Activated CD4-positive, alpha-beta T cell treated with anti-CD3 and anti-CD28 coated beads for 36 hours (primary cell): ENCODE results near the gene SLAMF9. TPM values are rescaled to one million over a fixed set of nuclear protein-coding genes. Genes with fewer than 3 reads are reported as not detected.

Experiments used
- ATAC-seq: fragments of 200-7000 bp; cut with Tn5 transposase; one replicate; pipeline ENCODE4 v1.10.0; 2021; ENCODE audit warnings: mild to moderate bottlenecking, moderate library complexity
- CTCF ChIA-PET: fragments of 350-600 bp; sonication (Branson Sonifier 250); formaldehyde crosslinking; loops from one replicate; lab custom pipeline; 2021; ENCODE audit warnings: antibody characterized with exemption; lab: Charles Lee
- POLR2A ChIA-PET: fragments of 350-600 bp; sonication (Branson Sonifier 250); formaldehyde crosslinking; loops from one replicate; lab custom pipeline; 2021; ENCODE audit warnings: antibody characterized with exemption, inconsistent platforms; lab: Charles Lee
- DNase-seq: peaks from one replicate; pipeline ENCODE4 v3.0.0-alpha.2; 2020
- H3K27ac Mint-ChIP-seq: one replicate; pipeline ENCODE4 v1.8.0; 2021; ENCODE audit warnings: mixed read lengths
- H3K27me3 Mint-ChIP-seq: one replicate; pipeline ENCODE4 v1.8.0; 2021; ENCODE audit warnings: mixed read lengths
- H3K36me3 Mint-ChIP-seq: one replicate; pipeline ENCODE4 v1.8.0; 2021; ENCODE audit warnings: low read depth, mixed read lengths
- H3K4me1 Mint-ChIP-seq: one replicate; pipeline ENCODE4 v1.8.0; 2021; ENCODE audit warnings: mixed read lengths
- H3K4me3 Mint-ChIP-seq: one replicate; pipeline ENCODE4 v1.8.0; 2021; ENCODE audit warnings: mild to moderate bottlenecking, moderate library complexity, mixed read lengths
- H3K9me3 Mint-ChIP-seq: one replicate; pipeline ENCODE4 v1.8.0; 2021; ENCODE audit warnings: low read depth, mixed read lengths
- intact Hi-C, 2 experiments: fragments of 100-400 bp; cut with DNase I in 1 of 2; cut with micrococcal nuclease in 1 of 2; formaldehyde crosslinking; loops; one replicate each; pipeline versions ENCODE4 v1.14.2 to v1.15.1; 2022 to 2024; cut with DNase I, micrococcal nuclease
- total RNA-seq, 2 experiments: library from RNA; stranded (reverse); gene quantifications; one replicate each; pipeline ENCODE4 v1.2.3, GENCODE V29; 2021

The SLAMF9 gene
- not detected for total RNA-seq

GRCh38 chr1:159953536-159954515 is at the start of gene SLAMF9:
TSS of gene SLAMF9 (minus strand) at chr1:159954237. CDS start at chr1:159954137, 100 bp downstream.
- Mint-ChIP-seq H3K4me1 (peaks cover 3% of the 10 kb centered on the region), H3K4me3 (no peak within 1 kb of the TSS), H3K27ac (no peak within 1 kb of the TSS), H3K36me3 (no peaks in the 10 kb centered on the region), H3K9me3 (no peaks in the 10 kb centered on the region), H3K27me3 (peaks cover 20% of the 10 kb centered on the region)
- ChIA-PET CTCF (interaction anchor here (0.6 to 1.5 kb wide), 6 partner anchors 15 to 54 kb away, joined by 3 to 5 read pairs (median 4); no protein-coding TSS in a partner anchor), POLR2A (interaction anchor here (0.5 kb wide), 1 partner anchor 1316 kb away, joined by 8 read pairs; no protein-coding TSS in a partner anchor)
- intact Hi-C loops, result no loop called here
- no peak for ATAC-seq
- DNase-seq, result no peak

GRCh38 chr1:160001440-160001839 is 47.4 kb upstream of the SLAMF9 start:
- ChIA-PET POLR2A (no interaction called here), CTCF (interaction anchor here (0.6 to 10.6 kb wide), 9 partner anchors 10 to 171 kb away, joined by 3 to 237 read pairs (median 3); no protein-coding TSS in a partner anchor)
- no peaks in the 10 kb centered on the region for H3K9me3 Mint-ChIP-seq
- DNase-seq, result no peak
- no peaks in the 10 kb centered on the region for H3K36me3 Mint-ChIP-seq
- intact Hi-C loops, result no loop called here
- H3K4me1 Mint-ChIP-seq, result no peaks in the 10 kb centered on the region
- no peak overlapping the region for H3K27ac Mint-ChIP-seq
- ATAC-seq, result no peak
- no peak overlapping the region for H3K4me3 Mint-ChIP-seq
- H3K27me3 Mint-ChIP-seq, result peaks cover 8% of the 10 kb centered on the region

- H3K9me3 Mint-ChIP-seq, result no peaks in the 10 kb centered on the region
- peaks cover 12% of the 10 kb centered on the region for H3K27me3 Mint-ChIP-seq
- H3K27ac Mint-ChIP-seq, result no peak overlapping the region
- CTCF ChIA-PET, result interaction anchor here (0.8 to 2.5 kb wide), 5 partner anchors 9 to 200 kb away, joined by 3 to 14 read pairs (median 3); no protein-coding TSS in a partner anchor
- ATAC-seq (no peak), DNase-seq (no peak)
- no peaks in the 10 kb centered on the region for H3K4me1 Mint-ChIP-seq
- POLR2A ChIA-PET, result no interaction called here
- intact Hi-C loops, result loop anchor here in 1 of 2 experiments (1.0 kb wide), 1 partner anchor 8 kb away; no protein-coding TSS in a partner anchor
- no peaks in the 10 kb centered on the region for H3K36me3 Mint-ChIP-seq
- H3K4me3 Mint-ChIP-seq, result no peak overlapping the region
Observed at GRCh38 chr1:159999204-159999603, 45.2 kb upstream of the SLAMF9 start.

- DNase-seq (no peak), ATAC-seq (no peak)
- Mint-ChIP-seq H3K27me3 (peaks cover 11% of the 10 kb centered on the region), H3K4me1 (peaks cover 3% of the 10 kb centered on the region), H3K36me3 (no peaks in the 10 kb centered on the region), H3K27ac (no peak overlapping the region), H3K4me3 (no peak overlapping the region), H3K9me3 (no peaks in the 10 kb centered on the region)
- intact Hi-C loops, result no loop called here
- CTCF ChIA-PET, result interaction anchor here (4.7 kb wide), 1 partner anchor 11 kb away, joined by 31 read pairs; no protein-coding TSS in a partner anchor
- POLR2A ChIA-PET, result no interaction called here
Observed at GRCh38 chr1:159996653-159997052, 42.6 kb upstream of the SLAMF9 start.

- Mint-ChIP-seq H3K27ac (no peak overlapping the region), H3K4me1 (peaks cover 7% of the 10 kb centered on the region), H3K9me3 (no peaks in the 10 kb centered on the region), H3K27me3 (peaks cover 9% of the 10 kb centered on the region), H3K36me3 (no peaks in the 10 kb centered on the region), H3K4me3 (no peak overlapping the region)
- DNase-seq, result no peak
- intact Hi-C loops, result no loop called here
- ChIA-PET POLR2A (no interaction called here), CTCF (interaction anchor here (1.1 to 4.7 kb wide), 3 partner anchors 12 to 102 kb away, joined by 4 to 31 read pairs (median 6); no protein-coding TSS in a partner anchor)
- no peak for ATAC-seq
Observed at GRCh38 chr1:159994896-159995295, 40.9 kb upstream of the SLAMF9 start.

GRCh38 chr1:159993911-159994310 is 39.9 kb upstream of the SLAMF9 start:
- ChIA-PET CTCF (interaction anchor here (1.1 to 4.7 kb wide), 3 partner anchors 13 to 101 kb away, joined by 4 to 31 read pairs (median 6); no protein-coding TSS in a partner anchor), POLR2A (no interaction called here)
- H3K36me3 Mint-ChIP-seq, result no peaks in the 10 kb centered on the region
- H3K9me3 Mint-ChIP-seq, result no peaks in the 10 kb centered on the region
- intact Hi-C loops, result no loop called here
- no peak overlapping the region for H3K27ac Mint-ChIP-seq
- peaks cover 9% of the 10 kb centered on the region for H3K27me3 Mint-ChIP-seq
- H3K4me1 Mint-ChIP-seq, result peaks cover 7% of the 10 kb centered on the region
- no peak for DNase-seq
- H3K4me3 Mint-ChIP-seq, result no peak overlapping the region
- ATAC-seq, result no peak

GRCh38 chr1:159992161-159992560 is 38.1 kb upstream of the SLAMF9 start:
- Mint-ChIP-seq H3K27me3 (peaks cover 11% of the 10 kb centered on the region), H3K9me3 (no peaks in the 10 kb centered on the region), H3K4me3 (no peak overlapping the region), H3K4me1 (peaks cover 7% of the 10 kb centered on the region), H3K36me3 (no peaks in the 10 kb centered on the region), H3K27ac (no peak overlapping the region)
- POLR2A ChIA-PET, result no interaction called here
- DNase-seq (no peak), ATAC-seq (no peak)
- CTCF ChIA-PET, result interaction anchor here (0.7 to 1.4 kb wide), 8 partner anchors 9 to 192 kb away, joined by 3 to 22 read pairs (median 4); partner anchors contain the start of gene SLAMF9
- intact Hi-C loops, result no loop called here

- DNase-seq (peak; percentile 44), ATAC-seq (peak; percentile 83)
- Mint-ChIP-seq H3K27ac (peak overlapping the region; percentile 35), H3K27me3 (peaks cover 10% of the 10 kb centered on the region), H3K36me3 (no peaks in the 10 kb centered on the region), H3K4me1 (peaks cover 7% of the 10 kb centered on the region), H3K4me3 (no peak overlapping the region), H3K9me3 (no peaks in the 10 kb centered on the region)
- CTCF ChIA-PET, result interaction anchor here (0.7 to 1.4 kb wide), 8 partner anchors 10 to 192 kb away, joined by 3 to 22 read pairs (median 4); partner anchors contain the start of gene SLAMF9
- intact Hi-C loops, result loop anchor here in 1 of 2 experiments (1.0 kb wide), 1 partner anchor 8 kb away; no protein-coding TSS in a partner anchor
- POLR2A ChIA-PET, result no interaction called here
Observed at GRCh38 chr1:159991513-159991912, 37.5 kb upstream of the SLAMF9 start.

GRCh38 chr1:159990005-159990404 is 36.0 kb upstream of the SLAMF9 start:
- no peak overlapping the region for H3K4me3 Mint-ChIP-seq
- peaks cover 7% of the 10 kb centered on the region for H3K4me1 Mint-ChIP-seq
- ChIA-PET POLR2A (no interaction called here), CTCF (interaction anchor here (1.8 kb wide), 2 partner anchors 15 to 17 kb away, joined by 7 to 14 read pairs; no protein-coding TSS in a partner anchor)
- H3K36me3 Mint-ChIP-seq, result no peaks in the 10 kb centered on the region
- peaks cover 9% of the 10 kb centered on the region for H3K27me3 Mint-ChIP-seq
- ATAC-seq (no peak), DNase-seq (no peak)
- intact Hi-C loops, result no loop called here
- no peaks in the 10 kb centered on the region for H3K9me3 Mint-ChIP-seq
- no peak overlapping the region for H3K27ac Mint-ChIP-seq

GRCh38 chr1:159989581-159989980 is 35.5 kb upstream of the SLAMF9 start:
- Mint-ChIP-seq H3K36me3 (no peaks in the 10 kb centered on the region), H3K27ac (no peak overlapping the region), H3K9me3 (no peaks in the 10 kb centered on the region), H3K27me3 (peaks cover 6% of the 10 kb centered on the region), H3K4me1 (peaks cover 7% of the 10 kb centered on the region), H3K4me3 (no peak overlapping the region)
- CTCF ChIA-PET, result interaction anchor here (1.8 kb wide), 2 partner anchors 16 to 18 kb away, joined by 7 to 14 read pairs; no protein-coding TSS in a partner anchor
- DNase-seq (no peak), ATAC-seq (no peak)
- intact Hi-C loops, result no loop called here
- POLR2A ChIA-PET, result no interaction called here

GRCh38 chr1:159988006-159988405 is 34.0 kb upstream of the SLAMF9 start:
- no peak for DNase-seq
- H3K4me3 Mint-ChIP-seq, result no peak overlapping the region
- H3K36me3 Mint-ChIP-seq, result no peaks in the 10 kb centered on the region
- CTCF ChIA-PET, result interaction anchor here (4.9 kb wide), 1 partner anchor 19 kb away, joined by 33 read pairs; no protein-coding TSS in a partner anchor
- H3K27ac Mint-ChIP-seq, result no peak overlapping the region
- intact Hi-C loops, result no loop called here
- no peak for ATAC-seq
- peaks cover 7% of the 10 kb centered on the region for H3K4me1 Mint-ChIP-seq
- POLR2A ChIA-PET, result no interaction called here
- H3K9me3 Mint-ChIP-seq, result no peaks in the 10 kb centered on the region
- H3K27me3 Mint-ChIP-seq, result peaks cover 13% of the 10 kb centered on the region
